Jurkat, Clone E6-1 (cell line): Measurements from ENCODE around the gene HBZ.
"Not testable (repeated sequence)": the region's sequence is repeated elsewhere in the genome, so short reads cannot be mapped to it uniquely, and the experiment has no call there.

Experiments used
- DNase-seq: peaks from one replicate; pipeline ENCODE4 v3.0.0-alpha.2; 2011; ENCODE audit warnings: low read depth, low spot score
- H3K4me3 ChIP-seq: 2 replicates; pipeline ENCODE4 v1.5.1; 2011; ENCODE audit warnings: mild to moderate bottlenecking, low read length, control low read depth, moderate library complexity

HBZ gene

GRCh38 chr16:175011-175949 lies 22.8 kb downstream of the HBZ start:
- no peak overlapping the region for H3K4me3 ChIP-seq
- no peak for DNase-seq

GRCh38 chr16:176006-176405 lies 23.6 kb downstream of the HBZ start:
- DNase-seq, H3K4me3 ChIP-seq: not testable (repeated sequence)

- DNase-seq, H3K4me3 ChIP-seq: not testable (repeated sequence)
These were observed 24.3 kb downstream of the HBZ start, which contains the start of gene HBA1 for GRCh38 chr16:176477-177382. Gene HBA1 (plus strand): TSS chr16:176680. CDS start chr16:176717, 37 bp downstream.

- H3K4me3 ChIP-seq: no peak overlapping the region
- DNase-seq: no peak
These were observed 25.0 kb downstream of the HBZ start for GRCh38 chr16:177394-177822.

GRCh38 chr16:177981-178667 lies 25.7 kb downstream of the HBZ start:
- no peak overlapping the region for H3K4me3 ChIP-seq
- no peak for DNase-seq

- DNase-seq: no peak
- H3K4me3 ChIP-seq: no peak overlapping the region
These were observed 26.2 kb downstream of the HBZ start for GRCh38 chr16:178668-179015.

- H3K4me3 ChIP-seq: no peak overlapping the region
- DNase-seq: no peak
These were observed 27.0 kb downstream of the HBZ start for GRCh38 chr16:179211-180092.

GRCh38 chr16:180101-180675 lies 27.7 kb downstream of the HBZ start, which contains the start of gene HBQ1:
Gene HBQ1 (plus strand): TSS chr16:180459. CDS start chr16:180487, 28 bp downstream.
- H3K4me3 ChIP-seq: peak within 1 kb of the TSS; percentile 40
- no peak for DNase-seq

GRCh38 chr16:180681-181564 lies 28.5 kb downstream of the HBZ start:
- peak overlapping the region; percentile 40 for H3K4me3 ChIP-seq
- peak; percentile 64 for DNase-seq

- DNase-seq: no peak
- H3K4me3 ChIP-seq: no peak overlapping the region
These were observed 29.1 kb downstream of the HBZ start for GRCh38 chr16:181565-182021.

GRCh38 chr16:183005-183404 lies 30.6 kb downstream of the HBZ start:
- no peak for DNase-seq
- H3K4me3 ChIP-seq: no peak overlapping the region

- H3K4me3 ChIP-seq: no peak overlapping the region
- DNase-seq: no peak
These were observed 32.8 kb downstream of the HBZ start for GRCh38 chr16:185213-185612.

- DNase-seq: no peak
- H3K4me3 ChIP-seq: no peak overlapping the region
These were observed 33.2 kb downstream of the HBZ start for GRCh38 chr16:185691-186090.

- DNase-seq: no peak
- H3K4me3 ChIP-seq: no peak overlapping the region
These were observed 34.9 kb downstream of the HBZ start for GRCh38 chr16:187330-187729.

GRCh38 chr16:188674-189073 lies 36.2 kb downstream of the HBZ start:
- no peak overlapping the region for H3K4me3 ChIP-seq
- DNase-seq: peak; percentile 51

- DNase-seq: no peak
- no peak overlapping the region for H3K4me3 ChIP-seq
These were observed 37.3 kb downstream of the HBZ start for GRCh38 chr16:189604-190186.

- no peak for DNase-seq
- no peak overlapping the region for H3K4me3 ChIP-seq
These were observed 39.4 kb downstream of the HBZ start for GRCh38 chr16:191831-192230.
